Transverse colon (tissue), 4 donors: ENCODE measurements around the gene NTF3. TPM values are rescaled to one million over a fixed set of nuclear protein-coding genes. Genes with fewer than 3 reads are reported as not detected.
A peak's percentile ranks its signal among the peaks of the same experiment; 100 is the strongest.

Experiments used
- DNase-seq: peaks from one replicate; pipeline ENCODE4 v3.0.0-alpha.2; 2019
- H3K27ac ChIP-seq, 4 donors: fragments of 200-600 bp; sonication (generic); 2 replicates each; pipeline ENCODE4 v1.5.1; 2016 to 2018; ENCODE audit warnings: inconsistent platforms in 4 of 4
- H3K27me3 ChIP-seq: fragments of 200-600 bp; sonication (generic); 2 replicates; pipeline ENCODE4 v1.5.1; 2017; ENCODE audit warnings: inconsistent platforms
- H3K36me3 ChIP-seq, 4 donors: fragments of 200-600 bp; sonication (generic); 2 replicates each; pipeline ENCODE4 v1.5.1; 2017 to 2019; ENCODE audit warnings: inconsistent platforms in 4 of 4
- H3K4me1 ChIP-seq, 4 donors: fragments of 200-600 bp; sonication (generic); 2 replicates each; pipeline ENCODE4 v1.5.1; 2017 to 2020; ENCODE audit warnings: inconsistent platforms in 4 of 4
- H3K4me3 ChIP-seq, 4 donors: fragments of 200-600 bp; sonication (generic); 1 replicate in 1 of 4; 2 replicates in 3 of 4; pipeline versions ENCODE4 v1.5.1 to v1.6.1; 2017 to 2019; ENCODE audit warnings: inconsistent platforms in 4 of 4
- H3K9me3 ChIP-seq, 2 donors: fragments of 200-600 bp; sonication (generic); 2 replicates each; pipeline ENCODE4 v1.5.1; 2017 to 2019; ENCODE audit warnings: inconsistent platforms in 2 of 2
- CTCF ChIP-seq, 5 experiments: fragments of 200-600 bp in 3 of 5; fragments of 450-650 bp in 2 of 5; sonication (generic) in 3 of 5; IDR thresholded peaks; 1 replicate in 2 of 5; 2 replicates in 3 of 5; pipeline ENCODE4 v1.5.1; 2016 to 2017; ENCODE audit warnings: antibody characterized with exemption in 5 of 5, inconsistent platforms in 3 of 5, mild to moderate bottlenecking in 2 of 5, moderate library complexity in 1 of 5
- EP300 ChIP-seq: sonication (generic); formaldehyde crosslinking; IDR thresholded peaks from one replicate; pipeline ENCODE4 v1.6.1; 2017; ENCODE audit warnings: antibody characterized with exemption, low read depth
- POLR2A ChIP-seq: fragments of 450-650 bp; IDR thresholded peaks from one replicate; pipeline ENCODE4 v1.6.1; 2016; ENCODE audit warnings: antibody characterized with exemption, mild to moderate bottlenecking, moderate library complexity
- POLR2AphosphoS5 ChIP-seq, 3 donors: sonication (generic); formaldehyde crosslinking; IDR thresholded peaks; one replicate each; pipeline ENCODE4 v1.6.1; 2016; ENCODE audit warnings: antibody characterized with exemption in 3 of 3
- WGBS, 2 donors: methylation state at CpG; one replicate each; pipeline ENCODE4 v1.1.5; 2018; ENCODE audit warnings: low coverage in 1 of 2; 5-methylcytosine and 5-hydroxymethylcytosine counted together
- in situ Hi-C, 4 donors: fragments of 200-750 bp; cut with MboI; loops; one replicate each; pipeline versions ENCODE4 v1.15.0 to v1.15.1; 2017; ENCODE audit warnings: low sequenced_read_pairs in 3 of 4, low pct_ligation_motif_present in 1 of 4, low pct_unique_long_range_greater_than_20kb in 1 of 4
- intact Hi-C: fragments of 100-400 bp; cut with DNase I; formaldehyde crosslinking; loops from one replicate; pipeline ENCODE4 v1.15.1; 2023; ENCODE audit warnings: low total_unique reads
- total RNA-seq, 4 donors: library from RNA; depleted of rRNA; stranded (reverse); fragments of >200 nt; gene quantifications; one replicate each; pipeline ENCODE4 v1.1.0, GENCODE V29; 2016

NTF3 gene
- total RNA-seq, 4 donors from 2014 or later = 0.68 TPM; not detected in 3

- Histone ChIP-seq H3K4me3 (no peak overlapping the region), H3K4me1 (no peaks in the 10 kb centered on the region), H3K27ac (no peak overlapping the region), H3K36me3 (no peaks in the 10 kb centered on the region), H3K9me3 (peaks cover 0 to 8% of the 10 kb centered on the region in 2 donors), H3K27me3 (peaks cover 13% of the 10 kb centered on the region)
- DNase-seq = no peak
- in situ Hi-C loops = loop anchor here in 1 of 4 donors (25.0 kb wide), 1 partner anchor 371 kb away; no protein-coding TSS in a partner anchor
- WGBS, 2 donors = 89 to 90% methylated on average over 1 of the region's 1 CpG
- intact Hi-C loops = no loop called here
- TF ChIP-seq POLR2A (no peak), CTCF (IDR thresholded peaks at IDR 0.05) (no peak), POLR2AphosphoS5 (IDR thresholded peaks at IDR 0.05) (no peak), EP300 (no peak)
These were observed 15.3 kb upstream of the NTF3 start for GRCh38 chr12:5416571-5416970.

GRCh38 chr12:5417500-5417899, 14.4 kb upstream of the NTF3 start:
- Histone ChIP-seq H3K9me3 (no peaks in the 10 kb centered on the region), H3K4me1 (no peaks in the 10 kb centered on the region), H3K27ac (no peak overlapping the region), H3K4me3 (no peak overlapping the region), H3K27me3 (peaks cover 10% of the 10 kb centered on the region), H3K36me3 (no peaks in the 10 kb centered on the region)
- in situ Hi-C loops (loop anchor here in 1 of 4 donors (25.0 kb wide), 1 partner anchor 370 kb away; no protein-coding TSS in a partner anchor), intact Hi-C loops (no loop called here)
- TF ChIP-seq POLR2AphosphoS5 (IDR thresholded peaks at IDR 0.05) (no peak), POLR2A (no peak), EP300 (no peak), CTCF (IDR thresholded peaks at IDR 0.05) (no peak)
- no peak for DNase-seq

GRCh38 chr12:5428332-5429221, 3.3 kb upstream of the NTF3 start:
- WGBS, 2 donors = 25 to 28% methylated on average over 13 to 14 of the region's 14 CpGs
- Histone ChIP-seq H3K36me3 (no peaks in the 10 kb centered on the region), H3K4me1 (peaks cover 12 to 28% (median 18%) of the 10 kb centered on the region in 4 donors), H3K27ac (no peak overlapping the region), H3K9me3 (no peaks in the 10 kb centered on the region), H3K27me3 (peaks cover 60% of the 10 kb centered on the region), H3K4me3 (no peak overlapping the region)
- TF ChIP-seq CTCF (IDR thresholded peaks at IDR 0.05) (peak; percentile 27 to 55 (median 45)), POLR2A (no peak)
- in situ Hi-C loops = loop anchor here (10.0 to 25.0 kb wide), 3 partner anchors 241 to 366 kb away; no protein-coding TSS in a partner anchor
- intact Hi-C loops = no loop called here
- no peak for DNase-seq

GRCh38 chr12:5429741-5430557, 2.0 kb upstream of the NTF3 start:
- TF ChIP-seq POLR2A = no peak
- TF ChIP-seq CTCF (IDR thresholded peaks at IDR 0.05) = no peak
- no peak for TF ChIP-seq EP300
- Histone ChIP-seq H3K4me3 (no peak overlapping the region), H3K9me3 (no peaks in the 10 kb centered on the region), H3K36me3 (no peaks in the 10 kb centered on the region), H3K27ac (no peak overlapping the region), H3K27me3 (peaks cover 72% of the 10 kb centered on the region), H3K4me1 (peaks cover 12 to 28% (median 19%) of the 10 kb centered on the region in 4 donors)
- no peak for DNase-seq
- in situ Hi-C loops (loop anchor here (10.0 to 25.0 kb wide), 4 partner anchors 235 to 365 kb away; no protein-coding TSS in a partner anchor), intact Hi-C loops (no loop called here)
- 40 to 49% methylated on average over 7 to 23 of the region's 23 CpGs for WGBS, 2 donors
